ENCODE results near the gene LRPAP1. TPM values are rescaled to one million over a fixed set of nuclear protein-coding genes. Genes with fewer than 3 reads are reported as not detected.

LRPAP1 gene
- total RNA-seq, 1 experiment from 2014 or later: 90.8 TPM

DNA sequence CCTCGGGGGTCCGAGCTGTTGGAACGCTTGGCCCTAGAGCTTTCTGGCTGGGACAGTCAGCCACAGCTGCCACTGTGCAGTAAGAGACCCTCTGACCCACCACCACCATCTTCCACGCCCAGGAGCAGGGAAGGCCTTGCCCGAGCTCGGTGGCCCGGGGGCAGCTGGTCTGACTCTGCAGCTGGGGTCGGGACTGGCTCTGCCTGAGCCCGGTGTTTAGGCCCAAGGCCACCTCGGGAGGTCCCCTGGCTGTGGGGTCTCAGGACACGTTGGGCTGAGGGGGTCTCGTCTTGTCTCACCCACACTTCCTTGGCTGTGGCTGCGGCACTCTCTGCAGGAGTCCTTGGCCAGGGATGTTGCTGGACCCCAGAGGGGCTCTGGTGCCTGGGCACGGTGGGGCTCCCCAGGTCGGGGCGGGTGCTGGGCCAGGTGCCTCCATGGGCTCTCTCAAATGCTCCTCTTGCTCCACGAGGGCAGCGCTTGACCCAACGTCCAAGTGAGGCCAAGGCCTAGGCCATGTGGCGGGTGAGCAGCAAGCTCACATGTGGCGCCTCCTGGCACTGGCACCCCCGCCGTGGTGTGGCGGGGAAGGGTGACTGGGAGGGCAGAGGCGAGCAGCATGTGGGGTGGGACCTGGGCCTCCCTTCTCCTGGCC, 46.2 kb downstream of the LRPAP1 start (continued):
- TF ChIP-seq TEAD1 (CRISPR knock-in tag; IDR thresholded peaks at IDR 0.05) (no peak), ZNF423 (CRISPR knock-in tag; IDR thresholded peaks at IDR 0.05) (no peak), CBFB (CRISPR knock-in tag; IDR thresholded peaks at IDR 0.05; ENCODE audit: low read depth) (no peak), GTF2I (CRISPR knock-in tag; conservative IDR thresholded peaks at IDR 0.05) (no peak)
- TF ChIP-seq, protein P1, sequence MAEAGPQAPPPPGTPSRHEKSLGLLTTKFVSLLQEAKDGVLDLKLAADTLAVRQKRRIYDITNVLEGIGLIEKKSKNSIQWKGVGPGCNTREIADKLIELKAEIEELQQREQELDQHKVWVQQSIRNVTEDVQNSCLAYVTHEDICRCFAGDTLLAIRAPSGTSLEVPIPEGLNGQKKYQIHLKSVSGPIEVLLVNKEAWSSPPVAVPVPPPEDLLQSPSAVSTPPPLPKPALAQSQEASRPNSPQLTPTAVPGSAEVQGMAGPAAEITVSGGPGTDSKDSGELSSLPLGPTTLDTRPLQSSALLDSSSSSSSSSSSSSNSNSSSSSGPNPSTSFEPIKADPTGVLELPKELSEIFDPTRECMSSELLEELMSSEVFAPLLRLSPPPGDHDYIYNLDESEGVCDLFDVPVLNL (CRISPR knock-in tag; IDR thresholded peaks at IDR 0.05; ENCODE audit: borderline replicate concordance, low read depth): no peak
- TF ChIP-seq, protein P2, sequence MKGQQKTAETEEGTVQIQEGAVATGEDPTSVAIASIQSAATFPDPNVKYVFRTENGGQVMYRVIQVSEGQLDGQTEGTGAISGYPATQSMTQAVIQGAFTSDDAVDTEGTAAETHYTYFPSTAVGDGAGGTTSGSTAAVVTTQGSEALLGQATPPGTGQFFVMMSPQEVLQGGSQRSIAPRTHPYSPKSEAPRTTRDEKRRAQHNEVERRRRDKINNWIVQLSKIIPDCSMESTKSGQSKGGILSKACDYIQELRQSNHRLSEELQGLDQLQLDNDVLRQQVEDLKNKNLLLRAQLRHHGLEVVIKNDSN (CRISPR knock-in tag; IDR thresholded peaks at IDR 0.05): no peak
- TF ChIP-seq, protein P3, sequence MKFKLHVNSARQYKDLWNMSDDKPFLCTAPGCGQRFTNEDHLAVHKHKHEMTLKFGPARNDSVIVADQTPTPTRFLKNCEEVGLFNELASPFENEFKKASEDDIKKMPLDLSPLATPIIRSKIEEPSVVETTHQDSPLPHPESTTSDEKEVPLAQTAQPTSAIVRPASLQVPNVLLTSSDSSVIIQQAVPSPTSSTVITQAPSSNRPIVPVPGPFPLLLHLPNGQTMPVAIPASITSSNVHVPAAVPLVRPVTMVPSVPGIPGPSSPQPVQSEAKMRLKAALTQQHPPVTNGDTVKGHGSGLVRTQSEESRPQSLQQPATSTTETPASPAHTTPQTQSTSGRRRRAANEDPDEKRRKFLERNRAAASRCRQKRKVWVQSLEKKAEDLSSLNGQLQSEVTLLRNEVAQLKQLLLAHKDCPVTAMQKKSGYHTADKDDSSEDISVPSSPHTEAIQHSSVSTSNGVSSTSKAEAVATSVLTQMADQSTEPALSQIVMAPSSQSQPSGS (CRISPR knock-in tag; IDR thresholded peaks at IDR 0.05; ENCODE audit: borderline replicate concordance, low read depth): no peak
- TF ChIP-seq, protein P4, sequence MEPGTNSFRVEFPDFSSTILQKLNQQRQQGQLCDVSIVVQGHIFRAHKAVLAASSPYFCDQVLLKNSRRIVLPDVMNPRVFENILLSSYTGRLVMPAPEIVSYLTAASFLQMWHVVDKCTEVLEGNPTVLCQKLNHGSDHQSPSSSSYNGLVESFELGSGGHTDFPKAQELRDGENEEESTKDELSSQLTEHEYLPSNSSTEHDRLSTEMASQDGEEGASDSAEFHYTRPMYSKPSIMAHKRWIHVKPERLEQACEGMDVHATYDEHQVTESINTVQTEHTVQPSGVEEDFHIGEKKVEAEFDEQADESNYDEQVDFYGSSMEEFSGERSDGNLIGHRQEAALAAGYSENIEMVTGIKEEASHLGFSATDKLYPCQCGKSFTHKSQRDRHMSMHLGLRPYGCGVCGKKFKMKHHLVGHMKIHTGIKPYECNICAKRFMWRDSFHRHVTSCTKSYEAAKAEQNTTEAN (CRISPR knock-in tag; IDR thresholded peaks at IDR 0.05): no peak
- TF ChIP-seq, protein P5, sequence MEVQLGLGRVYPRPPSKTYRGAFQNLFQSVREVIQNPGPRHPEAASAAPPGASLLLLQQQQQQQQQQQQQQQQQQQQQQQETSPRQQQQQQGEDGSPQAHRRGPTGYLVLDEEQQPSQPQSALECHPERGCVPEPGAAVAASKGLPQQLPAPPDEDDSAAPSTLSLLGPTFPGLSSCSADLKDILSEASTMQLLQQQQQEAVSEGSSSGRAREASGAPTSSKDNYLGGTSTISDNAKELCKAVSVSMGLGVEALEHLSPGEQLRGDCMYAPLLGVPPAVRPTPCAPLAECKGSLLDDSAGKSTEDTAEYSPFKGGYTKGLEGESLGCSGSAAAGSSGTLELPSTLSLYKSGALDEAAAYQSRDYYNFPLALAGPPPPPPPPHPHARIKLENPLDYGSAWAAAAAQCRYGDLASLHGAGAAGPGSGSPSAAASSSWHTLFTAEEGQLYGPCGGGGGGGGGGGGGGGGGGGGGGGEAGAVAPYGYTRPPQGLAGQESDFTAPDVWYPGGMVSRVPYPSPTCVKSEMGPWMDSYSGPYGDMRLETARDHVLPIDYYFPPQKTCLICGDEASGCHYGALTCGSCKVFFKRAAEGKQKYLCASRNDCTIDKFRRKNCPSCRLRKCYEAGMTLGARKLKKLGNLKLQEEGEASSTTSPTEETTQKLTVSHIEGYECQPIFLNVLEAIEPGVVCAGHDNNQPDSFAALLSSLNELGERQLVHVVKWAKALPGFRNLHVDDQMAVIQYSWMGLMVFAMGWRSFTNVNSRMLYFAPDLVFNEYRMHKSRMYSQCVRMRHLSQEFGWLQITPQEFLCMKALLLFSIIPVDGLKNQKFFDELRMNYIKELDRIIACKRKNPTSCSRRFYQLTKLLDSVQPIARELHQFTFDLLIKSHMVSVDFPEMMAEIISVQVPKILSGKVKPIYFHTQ (CRISPR knock-in tag; IDR thresholded peaks at IDR 0.05): no peak
- TF ChIP-seq, protein P6, sequence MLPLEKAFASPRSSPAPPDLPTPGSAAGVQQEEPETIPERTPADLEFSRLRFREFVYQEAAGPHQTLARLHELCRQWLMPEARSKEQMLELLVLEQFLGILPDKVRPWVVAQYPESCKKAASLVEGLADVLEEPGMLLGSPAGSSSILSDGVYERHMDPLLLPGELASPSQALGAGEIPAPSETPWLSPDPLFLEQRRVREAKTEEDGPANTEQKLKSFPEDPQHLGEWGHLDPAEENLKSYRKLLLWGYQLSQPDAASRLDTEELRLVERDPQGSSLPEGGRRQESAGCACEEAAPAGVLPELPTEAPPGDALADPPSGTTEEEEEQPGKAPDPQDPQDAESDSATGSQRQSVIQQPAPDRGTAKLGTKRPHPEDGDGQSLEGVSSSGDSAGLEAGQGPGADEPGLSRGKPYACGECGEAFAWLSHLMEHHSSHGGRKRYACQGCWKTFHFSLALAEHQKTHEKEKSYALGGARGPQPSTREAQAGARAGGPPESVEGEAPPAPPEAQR (CRISPR knock-in tag; IDR thresholded peaks at IDR 0.05): no peak
- TF ChIP-seq, protein P7, sequence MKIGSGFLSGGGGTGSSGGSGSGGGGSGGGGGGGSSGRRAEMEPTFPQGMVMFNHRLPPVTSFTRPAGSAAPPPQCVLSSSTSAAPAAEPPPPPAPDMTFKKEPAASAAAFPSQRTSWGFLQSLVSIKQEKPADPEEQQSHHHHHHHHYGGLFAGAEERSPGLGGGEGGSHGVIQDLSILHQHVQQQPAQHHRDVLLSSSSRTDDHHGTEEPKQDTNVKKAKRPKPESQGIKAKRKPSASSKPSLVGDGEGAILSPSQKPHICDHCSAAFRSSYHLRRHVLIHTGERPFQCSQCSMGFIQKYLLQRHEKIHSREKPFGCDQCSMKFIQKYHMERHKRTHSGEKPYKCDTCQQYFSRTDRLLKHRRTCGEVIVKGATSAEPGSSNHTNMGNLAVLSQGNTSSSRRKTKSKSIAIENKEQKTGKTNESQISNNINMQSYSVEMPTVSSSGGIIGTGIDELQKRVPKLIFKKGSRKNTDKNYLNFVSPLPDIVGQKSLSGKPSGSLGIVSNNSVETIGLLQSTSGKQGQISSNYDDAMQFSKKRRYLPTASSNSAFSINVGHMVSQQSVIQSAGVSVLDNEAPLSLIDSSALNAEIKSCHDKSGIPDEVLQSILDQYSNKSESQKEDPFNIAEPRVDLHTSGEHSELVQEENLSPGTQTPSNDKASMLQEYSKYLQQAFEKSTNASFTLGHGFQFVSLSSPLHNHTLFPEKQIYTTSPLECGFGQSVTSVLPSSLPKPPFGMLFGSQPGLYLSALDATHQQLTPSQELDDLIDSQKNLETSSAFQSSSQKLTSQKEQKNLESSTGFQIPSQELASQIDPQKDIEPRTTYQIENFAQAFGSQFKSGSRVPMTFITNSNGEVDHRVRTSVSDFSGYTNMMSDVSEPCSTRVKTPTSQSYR (CRISPR knock-in tag; IDR thresholded peaks at IDR 0.05): no peak
- TF ChIP-seq, protein P8, sequence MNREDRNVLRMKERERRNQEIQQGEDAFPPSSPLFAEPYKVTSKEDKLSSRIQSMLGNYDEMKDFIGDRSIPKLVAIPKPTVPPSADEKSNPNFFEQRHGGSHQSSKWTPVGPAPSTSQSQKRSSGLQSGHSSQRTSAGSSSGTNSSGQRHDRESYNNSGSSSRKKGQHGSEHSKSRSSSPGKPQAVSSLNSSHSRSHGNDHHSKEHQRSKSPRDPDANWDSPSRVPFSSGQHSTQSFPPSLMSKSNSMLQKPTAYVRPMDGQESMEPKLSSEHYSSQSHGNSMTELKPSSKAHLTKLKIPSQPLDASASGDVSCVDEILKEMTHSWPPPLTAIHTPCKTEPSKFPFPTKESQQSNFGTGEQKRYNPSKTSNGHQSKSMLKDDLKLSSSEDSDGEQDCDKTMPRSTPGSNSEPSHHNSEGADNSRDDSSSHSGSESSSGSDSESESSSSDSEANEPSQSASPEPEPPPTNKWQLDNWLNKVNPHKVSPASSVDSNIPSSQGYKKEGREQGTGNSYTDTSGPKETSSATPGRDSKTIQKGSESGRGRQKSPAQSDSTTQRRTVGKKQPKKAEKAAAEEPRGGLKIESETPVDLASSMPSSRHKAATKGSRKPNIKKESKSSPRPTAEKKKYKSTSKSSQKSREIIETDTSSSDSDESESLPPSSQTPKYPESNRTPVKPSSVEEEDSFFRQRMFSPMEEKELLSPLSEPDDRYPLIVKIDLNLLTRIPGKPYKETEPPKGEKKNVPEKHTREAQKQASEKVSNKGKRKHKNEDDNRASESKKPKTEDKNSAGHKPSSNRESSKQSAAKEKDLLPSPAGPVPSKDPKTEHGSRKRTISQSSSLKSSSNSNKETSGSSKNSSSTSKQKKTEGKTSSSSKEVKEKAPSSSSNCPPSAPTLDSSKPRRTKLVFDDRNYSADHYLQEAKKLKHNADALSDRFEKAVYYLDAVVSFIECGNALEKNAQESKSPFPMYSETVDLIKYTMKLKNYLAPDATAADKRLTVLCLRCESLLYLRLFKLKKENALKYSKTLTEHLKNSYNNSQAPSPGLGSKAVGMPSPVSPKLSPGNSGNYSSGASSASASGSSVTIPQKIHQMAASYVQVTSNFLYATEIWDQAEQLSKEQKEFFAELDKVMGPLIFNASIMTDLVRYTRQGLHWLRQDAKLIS (CRISPR knock-in tag; IDR thresholded peaks at IDR 0.05; ENCODE audit: borderline replicate concordance): no peak
